Chondrocyte (in vitro differentiated cells): ENCODE results near the gene MTFR2. TPM values are rescaled to one million over a fixed set of nuclear protein-coding genes. Genes with fewer than 3 reads are reported as not detected.
A peak's percentile ranks its signal among the peaks of the same experiment; 100 is the strongest.

Experiments
- DNase-seq: peaks from one replicate; pipeline ENCODE4 v3.0.0; 2021; ENCODE audit warnings: mixed read lengths, low spot score
- H3K27ac Mint-ChIP-seq: one replicate; pipeline ENCODE4 v1.8.0; 2021; ENCODE audit warnings: mild to moderate bottlenecking, moderate library complexity, mixed read lengths; ENCODE audit not compliant: unreplicated experiment
- H3K27me3 Mint-ChIP-seq: 2 replicates; pipeline ENCODE4 v1.8.0; 2021; ENCODE audit warnings: low read depth, mixed read lengths
- H3K36me3 Mint-ChIP-seq: 2 replicates; pipeline ENCODE4 v1.8.0; 2021; ENCODE audit warnings: low read depth, mixed read lengths
- H3K4me1 Mint-ChIP-seq: 2 replicates; pipeline ENCODE4 v1.8.0; 2021; ENCODE audit warnings: low read depth, mild to moderate bottlenecking, mixed read lengths
- H3K4me3 Mint-ChIP-seq: one replicate; pipeline ENCODE4 v1.8.0; 2021; ENCODE audit warnings: mild to moderate bottlenecking, moderate library complexity, mixed read lengths; ENCODE audit not compliant: unreplicated experiment
- H3K9me3 Mint-ChIP-seq: 2 replicates; pipeline ENCODE4 v1.8.0; 2021; ENCODE audit warnings: low read depth, mixed read lengths
- total RNA-seq: library from RNA; stranded (reverse); gene quantifications from 3 replicates; pipeline ENCODE4 v1.2.1, GENCODE V29; 2021
- TF ChIP-seq, protein P1 (sequence below): fragments of 200-600 bp; sonication (generic); IDR thresholded peaks from 2 replicates; pipeline ENCODE4 v1.5.0; 2021; ENCODE audit warnings: antibody characterized with exemption, mild to moderate bottlenecking, moderate library complexity

MTFR2 gene
- total RNA-seq, 1 donor from 2014 or later: 0.85 TPM

DNA sequence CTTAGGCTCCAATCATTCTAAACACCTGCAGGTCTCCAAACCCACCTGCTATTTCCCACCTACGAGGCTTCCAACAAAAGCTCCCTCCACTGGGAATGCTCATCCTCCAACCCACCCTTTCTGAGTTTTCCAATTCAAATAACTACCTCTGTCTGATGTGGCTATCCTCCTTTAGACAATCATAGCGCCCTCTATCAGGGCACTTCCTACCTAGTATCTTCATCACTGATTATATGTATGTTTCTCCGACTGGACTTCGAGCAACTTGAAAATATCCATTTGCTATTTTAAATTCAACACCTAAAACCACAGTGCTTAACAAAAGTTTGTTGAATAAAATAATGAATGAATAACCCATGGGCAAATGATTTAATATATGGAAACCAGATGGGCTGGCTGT, 41.3 kb downstream of the MTFR2 start:
- Mint-ChIP-seq H3K36me3 (no peaks in the 10 kb centered on the region), H3K27ac (no peak overlapping the region), H3K4me1 (no peaks in the 10 kb centered on the region), H3K4me3 (no peak overlapping the region), H3K27me3 (no peaks in the 10 kb centered on the region), H3K9me3 (no peaks in the 10 kb centered on the region)
- TF ChIP-seq, protein P1, sequence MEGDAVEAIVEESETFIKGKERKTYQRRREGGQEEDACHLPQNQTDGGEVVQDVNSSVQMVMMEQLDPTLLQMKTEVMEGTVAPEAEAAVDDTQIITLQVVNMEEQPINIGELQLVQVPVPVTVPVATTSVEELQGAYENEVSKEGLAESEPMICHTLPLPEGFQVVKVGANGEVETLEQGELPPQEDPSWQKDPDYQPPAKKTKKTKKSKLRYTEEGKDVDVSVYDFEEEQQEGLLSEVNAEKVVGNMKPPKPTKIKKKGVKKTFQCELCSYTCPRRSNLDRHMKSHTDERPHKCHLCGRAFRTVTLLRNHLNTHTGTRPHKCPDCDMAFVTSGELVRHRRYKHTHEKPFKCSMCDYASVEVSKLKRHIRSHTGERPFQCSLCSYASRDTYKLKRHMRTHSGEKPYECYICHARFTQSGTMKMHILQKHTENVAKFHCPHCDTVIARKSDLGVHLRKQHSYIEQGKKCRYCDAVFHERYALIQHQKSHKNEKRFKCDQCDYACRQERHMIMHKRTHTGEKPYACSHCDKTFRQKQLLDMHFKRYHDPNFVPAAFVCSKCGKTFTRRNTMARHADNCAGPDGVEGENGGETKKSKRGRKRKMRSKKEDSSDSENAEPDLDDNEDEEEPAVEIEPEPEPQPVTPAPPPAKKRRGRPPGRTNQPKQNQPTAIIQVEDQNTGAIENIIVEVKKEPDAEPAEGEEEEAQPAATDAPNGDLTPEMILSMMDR: no peak
- no peak for DNase-seq

DNA sequence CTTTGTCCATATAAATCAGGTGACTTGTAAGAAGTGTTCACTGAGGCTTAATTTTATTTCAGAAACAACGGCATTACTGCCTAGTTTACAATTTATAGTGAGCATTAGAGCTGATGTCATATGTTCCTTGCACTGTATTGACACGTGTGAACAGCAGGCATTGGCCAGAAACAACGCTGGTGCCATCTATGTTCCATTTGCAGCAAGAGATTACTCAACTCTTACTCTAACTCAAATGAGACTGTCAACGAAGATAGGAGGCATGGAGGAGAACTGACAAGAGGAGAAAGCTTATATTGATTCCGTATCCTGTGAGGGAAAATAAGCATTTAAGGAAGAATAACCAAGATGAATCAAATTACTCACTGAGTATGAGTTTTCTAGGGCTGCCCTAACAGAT, 48.4 kb downstream of the MTFR2 start:
- H3K4me3 Mint-ChIP-seq: no peak overlapping the region
- no peaks in the 10 kb centered on the region for H3K36me3 Mint-ChIP-seq
- H3K27ac Mint-ChIP-seq: no peak overlapping the region
- no peak for DNase-seq
- no peaks in the 10 kb centered on the region for H3K9me3 Mint-ChIP-seq
- TF ChIP-seq, protein P1: peak; percentile 35
- H3K4me1 Mint-ChIP-seq: no peaks in the 10 kb centered on the region
- no peaks in the 10 kb centered on the region for H3K27me3 Mint-ChIP-seq

DNA sequence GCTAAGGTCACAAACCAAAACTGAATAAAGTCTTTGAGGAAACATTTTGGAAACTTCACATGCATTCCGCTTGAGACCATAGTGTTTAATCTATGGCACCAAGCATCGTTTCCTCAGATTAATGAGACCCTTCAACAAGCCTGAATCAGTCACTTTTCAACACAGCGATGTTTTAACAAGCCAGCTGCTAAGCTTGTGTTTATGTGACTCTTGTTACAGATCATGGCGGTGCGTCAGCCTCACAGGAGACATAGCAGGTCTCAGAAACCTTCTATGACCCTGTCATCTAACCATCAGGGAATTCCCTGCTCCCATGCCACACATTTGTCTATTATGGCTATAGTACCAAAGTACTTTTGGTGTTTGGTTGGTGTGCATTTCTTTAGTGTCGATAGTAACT, 57.2 kb downstream of the MTFR2 start:
- no peaks in the 10 kb centered on the region for H3K36me3 Mint-ChIP-seq
- DNase-seq: no peak
- H3K27ac Mint-ChIP-seq: no peak overlapping the region

DNA sequence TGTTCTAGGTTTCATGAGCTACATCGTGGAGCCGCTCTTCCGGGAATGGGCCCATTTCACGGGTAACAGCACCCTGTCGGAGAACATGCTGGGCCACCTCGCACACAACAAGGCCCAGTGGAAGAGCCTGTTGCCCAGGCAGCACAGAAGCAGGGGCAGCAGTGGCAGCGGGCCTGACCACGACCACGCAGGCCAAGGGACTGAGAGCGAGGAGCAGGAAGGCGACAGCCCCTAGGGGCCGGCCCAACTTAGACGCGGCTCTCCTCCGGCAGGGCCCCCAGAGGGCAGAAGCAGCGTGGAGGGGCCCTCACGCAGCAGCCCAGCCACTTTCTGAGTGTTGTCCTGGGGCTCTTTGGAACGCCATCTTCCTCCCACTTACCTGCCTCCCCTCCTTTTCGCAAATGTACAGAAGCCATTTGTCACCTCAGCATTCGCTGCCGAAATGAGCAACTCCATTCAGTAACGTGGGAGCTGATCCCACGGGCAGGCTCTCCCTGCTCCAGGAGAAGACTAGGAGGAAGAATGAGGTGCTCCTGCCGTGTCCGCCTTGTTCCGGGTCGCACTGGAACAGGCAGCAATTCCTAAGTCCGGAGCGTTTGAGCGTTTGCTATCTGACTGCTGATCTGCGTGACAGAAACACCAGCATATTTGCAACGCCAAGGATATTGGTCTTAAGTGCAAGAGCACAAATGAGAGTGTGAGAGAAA, 58.4 kb downstream of the MTFR2 start:
- Mint-ChIP-seq H3K4me3 (no peak overlapping the region), H3K4me1 (no peaks in the 10 kb centered on the region), H3K9me3 (no peaks in the 10 kb centered on the region), H3K36me3 (no peaks in the 10 kb centered on the region), H3K27me3 (no peaks in the 10 kb centered on the region), H3K27ac (no peak overlapping the region)
- TF ChIP-seq, protein P1: no peak
- DNase-seq: no peak

More for the DNA sequence above, 57.2 kb downstream of the MTFR2 start:
- Mint-ChIP-seq H3K27me3 (no peaks in the 10 kb centered on the region), H3K9me3 (no peaks in the 10 kb centered on the region), H3K4me3 (no peak overlapping the region), H3K4me1 (no peaks in the 10 kb centered on the region)
- TF ChIP-seq, protein P1: no peak

DNA sequence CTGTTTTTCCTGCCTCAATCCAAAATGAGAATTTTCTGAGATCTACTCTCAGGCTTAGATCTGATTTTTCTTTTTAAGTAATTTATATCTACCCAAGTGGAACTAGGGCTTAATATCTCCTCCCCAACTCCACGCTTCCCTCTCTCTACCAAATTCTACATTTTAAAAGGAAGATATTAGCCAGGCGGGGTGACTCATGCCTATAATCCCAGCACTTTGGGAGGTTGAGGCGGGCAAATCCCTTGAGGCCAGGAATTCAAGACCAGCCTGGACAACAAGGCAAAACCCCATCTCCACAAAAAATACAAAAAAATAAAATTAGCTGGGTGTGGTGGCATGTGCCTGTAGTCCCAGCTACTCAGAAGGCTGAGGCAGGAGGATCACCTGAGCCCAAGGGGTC, 61.0 kb downstream of the MTFR2 start:
- Mint-ChIP-seq H3K36me3 (no peaks in the 10 kb centered on the region), H3K4me3 (no peak overlapping the region), H3K9me3 (no peaks in the 10 kb centered on the region), H3K27ac (no peak overlapping the region), H3K27me3 (no peaks in the 10 kb centered on the region), H3K4me1 (no peaks in the 10 kb centered on the region)
- DNase-seq: no peak
- TF ChIP-seq, protein P1: no peak
